AG09319 (cell line): ENCODE results near the gene CDH16.

ENCODE experiments used
- DNase-seq: peaks from one replicate; pipeline ENCODE4 v3.0.0-alpha.2; 2010; ENCODE audit warnings: low read depth; ENCODE audit errors: extremely low read depth
- TF ChIP-seq, protein P1 (sequence below): IDR thresholded peaks from 2 replicates; pipeline ENCODE4 v1.5.1; 2011; ENCODE audit warnings: low read depth, mild to moderate bottlenecking, inconsistent platforms, low read length, moderate library complexity

CDH16 gene

DNA sequence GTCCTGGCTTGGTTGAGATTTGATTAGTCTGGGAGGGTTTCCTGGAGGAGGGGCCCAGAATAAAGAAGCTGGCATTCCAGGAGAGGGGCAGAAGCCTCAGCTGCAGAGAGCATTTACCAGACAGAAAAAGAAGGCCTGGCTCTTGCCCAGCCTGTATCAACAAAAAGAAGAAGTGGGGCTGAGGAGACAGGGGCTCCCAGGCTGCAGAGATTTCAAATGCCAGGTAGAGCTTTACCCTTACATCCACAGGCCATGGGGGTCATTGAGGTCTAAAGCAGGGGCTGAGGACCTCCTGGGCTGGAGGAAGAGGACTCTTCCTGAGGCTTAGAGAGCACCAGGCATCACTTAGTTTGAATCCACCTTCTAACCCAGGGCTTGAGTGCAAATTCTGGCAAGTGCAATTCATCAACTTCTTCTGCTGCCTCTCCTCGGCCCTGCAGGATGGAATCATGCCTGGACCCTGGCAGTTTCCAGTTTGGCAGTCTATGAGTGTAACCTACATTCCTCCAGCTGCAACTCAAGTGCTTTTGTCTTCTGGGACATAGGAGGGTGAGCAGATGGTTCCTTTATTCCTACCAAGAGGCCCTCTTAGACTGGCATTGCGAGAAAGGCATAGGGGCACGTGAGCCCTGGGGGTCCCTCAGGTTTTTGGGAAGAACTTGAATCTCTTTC lies 59.2 kb downstream of the CDH16 start:
- no peak for DNase-seq
- TF ChIP-seq, protein P1, sequence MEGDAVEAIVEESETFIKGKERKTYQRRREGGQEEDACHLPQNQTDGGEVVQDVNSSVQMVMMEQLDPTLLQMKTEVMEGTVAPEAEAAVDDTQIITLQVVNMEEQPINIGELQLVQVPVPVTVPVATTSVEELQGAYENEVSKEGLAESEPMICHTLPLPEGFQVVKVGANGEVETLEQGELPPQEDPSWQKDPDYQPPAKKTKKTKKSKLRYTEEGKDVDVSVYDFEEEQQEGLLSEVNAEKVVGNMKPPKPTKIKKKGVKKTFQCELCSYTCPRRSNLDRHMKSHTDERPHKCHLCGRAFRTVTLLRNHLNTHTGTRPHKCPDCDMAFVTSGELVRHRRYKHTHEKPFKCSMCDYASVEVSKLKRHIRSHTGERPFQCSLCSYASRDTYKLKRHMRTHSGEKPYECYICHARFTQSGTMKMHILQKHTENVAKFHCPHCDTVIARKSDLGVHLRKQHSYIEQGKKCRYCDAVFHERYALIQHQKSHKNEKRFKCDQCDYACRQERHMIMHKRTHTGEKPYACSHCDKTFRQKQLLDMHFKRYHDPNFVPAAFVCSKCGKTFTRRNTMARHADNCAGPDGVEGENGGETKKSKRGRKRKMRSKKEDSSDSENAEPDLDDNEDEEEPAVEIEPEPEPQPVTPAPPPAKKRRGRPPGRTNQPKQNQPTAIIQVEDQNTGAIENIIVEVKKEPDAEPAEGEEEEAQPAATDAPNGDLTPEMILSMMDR: no peak

DNA sequence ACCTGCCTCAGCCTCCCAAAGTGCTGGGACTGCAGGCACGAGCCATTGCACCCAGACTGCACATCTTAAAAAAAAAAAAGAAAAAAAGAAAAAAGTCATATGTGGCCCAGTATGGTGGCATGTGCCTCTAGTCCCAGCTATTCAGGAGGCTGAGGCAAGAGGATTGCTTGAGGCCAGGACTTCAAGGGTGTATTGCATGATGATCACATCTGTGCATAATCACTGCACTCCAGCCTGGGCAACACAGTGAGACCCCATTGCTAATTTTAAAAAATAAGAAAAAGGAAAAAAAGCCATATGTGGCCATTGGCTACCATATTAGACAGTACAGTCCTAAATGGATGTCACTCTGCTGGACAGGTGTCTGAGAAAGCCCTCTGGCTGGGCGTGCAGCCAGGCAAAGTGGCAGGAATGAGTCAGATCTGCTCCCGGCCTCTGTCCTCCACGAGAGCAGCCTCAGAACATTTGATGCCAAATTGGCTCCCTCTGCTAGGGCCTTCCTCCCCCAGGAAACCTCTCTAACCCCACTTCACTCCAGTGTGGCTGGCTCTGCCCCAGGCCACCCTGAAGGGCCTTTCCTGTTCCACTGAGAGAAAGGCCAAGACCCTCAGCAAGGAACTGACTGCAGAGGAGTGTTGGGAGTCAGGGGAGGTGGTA lies 59.8 kb downstream of the CDH16 start:
- no peak for DNase-seq

More for the DNA sequence above, 59.8 kb downstream of the CDH16 start:
- TF ChIP-seq, protein P1: no peak
